DOHH2 (cell line): Measurements from ENCODE around the gene MYCBP.

Experiments used
- CTCF ChIP-seq: fragments of 200-600 bp; sonication (generic); IDR thresholded peaks from one replicate; pipeline ENCODE4 v1.5.1; 2014; ENCODE audit warnings: antibody characterized with exemption, mild to moderate bottlenecking, low read depth, low read length; ENCODE audit not compliant: poor library complexity, severe bottlenecking
- EZH2phosphoT487 ChIP-seq: fragments of 200-600 bp; sonication (generic); IDR thresholded peaks from 2 replicates; pipeline ENCODE4 v1.6.1; 2017; ENCODE audit warnings: borderline replicate concordance, mild to moderate bottlenecking, antibody characterized with exemption, low read length, moderate library complexity, mixed read lengths

- TF ChIP-seq CTCF (no peak), EZH2phosphoT487 (no peak)
Observed at GRCh38 chr1:38917337-38917736, 44.2 kb upstream of the MYCBP start.
